HG03520 (cell line): Measurements from ENCODE around the gene ACCS.

Experiments used
- ATAC-seq: cut with Tn5 transposase; IDR thresholded peaks from one replicate; pipeline ENCODE4 v1.9.1; 2021; ENCODE audit warnings: mild to moderate bottlenecking, moderate library complexity; ENCODE audit not compliant: unreplicated experiment

Gene ACCS

GRCh38 chr11:44036811-44037657 is 29.0 kb upstream of the ACCS start:
- ATAC-seq: peak; percentile 79

GRCh38 chr11:44037658-44037998 is 28.4 kb upstream of the ACCS start:
- ATAC-seq: no peak

GRCh38 chr11:44043157-44043556 is 22.9 kb upstream of the ACCS start:
- ATAC-seq: no peak

- no peak for ATAC-seq
These were observed 19.9 kb upstream of the ACCS start for GRCh38 chr11:44046182-44046581.

GRCh38 chr11:44047298-44047697 is 18.8 kb upstream of the ACCS start:
- no peak for ATAC-seq

GRCh38 chr11:44047931-44048431 is 18.1 kb upstream of the ACCS start, which contains the start of gene ACCSL:
Gene ACCSL, plus strand, starts transcription at chr11:44047981. Its CDS starts 56 bp downstream, at chr11:44048037.
- no peak for ATAC-seq

GRCh38 chr11:44049832-44050231 is 16.2 kb upstream of the ACCS start:
- ATAC-seq: no peak

GRCh38 chr11:44051171-44051570 is 14.9 kb upstream of the ACCS start:
- no peak for ATAC-seq

GRCh38 chr11:44057340-44057739 is 8.7 kb upstream of the ACCS start:
- no peak for ATAC-seq

- no peak for ATAC-seq
These were observed 7.8 kb upstream of the ACCS start for GRCh38 chr11:44058275-44058674.

- no peak for ATAC-seq
These were observed 859 bp upstream of the ACCS start for GRCh38 chr11:44065161-44065661.

- ATAC-seq: no peak
These were observed 667 bp downstream of the ACCS start for GRCh38 chr11:44066732-44067141.

- ATAC-seq: no peak
These were observed 1.2 kb downstream of the ACCS start for GRCh38 chr11:44067266-44067665.

GRCh38 chr11:44068180-44068579 is 2.1 kb downstream of the ACCS start:
- no peak for ATAC-seq

GRCh38 chr11:44071157-44071556 is 5.1 kb downstream of the ACCS start:
- ATAC-seq: no peak

- no peak for ATAC-seq
These were observed 6.9 kb downstream of the ACCS start for GRCh38 chr11:44072757-44073658.

GRCh38 chr11:44078794-44079193 is 12.7 kb downstream of the ACCS start:
- ATAC-seq: no peak

- ATAC-seq: no peak
These were observed 13.3 kb downstream of the ACCS start for GRCh38 chr11:44079376-44079775.

- no peak for ATAC-seq
These were observed 14.9 kb downstream of the ACCS start for GRCh38 chr11:44080951-44081350.

- no peak for ATAC-seq
These were observed 16.6 kb downstream of the ACCS start for GRCh38 chr11:44082645-44083044.

GRCh38 chr11:44083433-44083832 is 17.4 kb downstream of the ACCS start:
- no peak for ATAC-seq
